Measurements from ENCODE around the gene DYNLL2. TPM values are rescaled to one million over a fixed set of nuclear protein-coding genes. Genes with fewer than 3 reads are reported as not detected.

Gene DYNLL2
- total RNA-seq, 3 donors from 2014 or later, result 33.9 to 53.2 (median 33.9) TPM

DNA sequence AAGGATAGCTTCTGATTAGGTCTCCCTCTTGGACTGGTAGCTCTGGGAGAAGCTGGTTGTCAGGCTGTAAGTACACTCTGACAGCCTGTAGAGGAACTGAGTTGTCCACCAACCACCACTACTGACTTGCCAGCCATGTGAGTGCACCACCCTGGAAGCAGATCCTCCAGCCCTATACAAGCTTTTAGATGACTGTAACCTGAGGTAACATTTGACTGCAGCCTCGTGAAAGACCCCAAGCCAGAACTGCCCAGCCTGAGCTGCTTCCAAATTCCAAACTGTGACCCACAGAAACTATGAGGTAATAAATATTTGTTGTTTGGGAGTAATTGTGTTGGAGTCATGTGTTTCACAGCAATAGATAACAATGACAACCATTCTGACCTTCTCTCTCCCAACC is 30.8 kb upstream of the DYNLL2 start:
- Histone ChIP-seq H3K36me3 (ENCODE audit: low read depth) (no peaks in the 10 kb centered on the region), H3K4me3 (no peak overlapping the region), H3K4me1 (ENCODE audit: low read depth) (no peaks in the 10 kb centered on the region), H3K9me3 (no peaks in the 10 kb centered on the region)
- intact Hi-C loops (cut with DNase I, micrococcal nuclease), result no loop called here
- TF ChIP-seq, protein P1, sequence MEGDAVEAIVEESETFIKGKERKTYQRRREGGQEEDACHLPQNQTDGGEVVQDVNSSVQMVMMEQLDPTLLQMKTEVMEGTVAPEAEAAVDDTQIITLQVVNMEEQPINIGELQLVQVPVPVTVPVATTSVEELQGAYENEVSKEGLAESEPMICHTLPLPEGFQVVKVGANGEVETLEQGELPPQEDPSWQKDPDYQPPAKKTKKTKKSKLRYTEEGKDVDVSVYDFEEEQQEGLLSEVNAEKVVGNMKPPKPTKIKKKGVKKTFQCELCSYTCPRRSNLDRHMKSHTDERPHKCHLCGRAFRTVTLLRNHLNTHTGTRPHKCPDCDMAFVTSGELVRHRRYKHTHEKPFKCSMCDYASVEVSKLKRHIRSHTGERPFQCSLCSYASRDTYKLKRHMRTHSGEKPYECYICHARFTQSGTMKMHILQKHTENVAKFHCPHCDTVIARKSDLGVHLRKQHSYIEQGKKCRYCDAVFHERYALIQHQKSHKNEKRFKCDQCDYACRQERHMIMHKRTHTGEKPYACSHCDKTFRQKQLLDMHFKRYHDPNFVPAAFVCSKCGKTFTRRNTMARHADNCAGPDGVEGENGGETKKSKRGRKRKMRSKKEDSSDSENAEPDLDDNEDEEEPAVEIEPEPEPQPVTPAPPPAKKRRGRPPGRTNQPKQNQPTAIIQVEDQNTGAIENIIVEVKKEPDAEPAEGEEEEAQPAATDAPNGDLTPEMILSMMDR (IDR thresholded peaks at IDR 0.05), result no peak
- no peak for ATAC-seq
- no peak for DNase-seq

DNA sequence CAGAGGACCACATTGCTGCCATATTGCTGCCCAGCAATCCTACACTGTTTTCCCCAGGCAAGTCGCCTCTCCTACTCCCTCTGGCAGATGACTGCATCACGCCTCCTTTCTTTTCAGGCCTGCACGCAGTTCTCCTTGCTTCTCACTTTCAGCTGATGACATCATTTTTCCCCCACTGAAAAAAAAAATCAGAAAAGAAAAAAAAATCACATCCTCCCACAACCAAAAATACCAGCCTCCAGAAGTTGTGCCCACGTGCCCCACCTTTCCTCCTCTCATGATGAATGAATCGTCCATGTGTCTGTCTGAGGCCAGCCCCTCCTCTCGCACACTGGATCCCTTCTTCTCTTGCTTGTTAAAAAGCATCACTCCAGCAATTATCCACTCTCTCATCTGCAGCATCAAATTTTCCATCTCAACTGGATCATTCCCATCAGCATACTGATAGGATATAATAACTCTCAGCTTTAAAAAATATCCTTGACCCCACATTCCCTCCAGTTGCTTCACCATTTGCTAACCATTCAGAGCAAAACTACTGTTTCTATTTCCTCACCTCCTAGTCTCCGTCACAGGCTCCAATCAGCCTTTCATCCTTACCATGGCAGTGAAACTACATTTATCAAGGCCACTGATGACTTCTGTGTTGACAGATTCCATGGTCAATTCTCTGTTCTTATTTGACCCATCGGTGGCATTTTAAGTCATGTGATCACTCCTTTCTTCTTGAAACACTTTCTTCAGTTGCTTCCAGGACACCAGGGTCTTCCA is 30.1 kb upstream of the DYNLL2 start:
- Histone ChIP-seq H3K36me3 (ENCODE audit: low read depth) (no peaks in the 10 kb centered on the region), H3K9me3 (no peaks in the 10 kb centered on the region), H3K4me3 (no peak overlapping the region), H3K4me1 (ENCODE audit: low read depth) (no peaks in the 10 kb centered on the region)
- no peak for DNase-seq
- ATAC-seq, result no peak
- TF ChIP-seq, protein P1 (IDR thresholded peaks at IDR 0.05), result no peak
- intact Hi-C loops (cut with DNase I, micrococcal nuclease), result no loop called here

DNA sequence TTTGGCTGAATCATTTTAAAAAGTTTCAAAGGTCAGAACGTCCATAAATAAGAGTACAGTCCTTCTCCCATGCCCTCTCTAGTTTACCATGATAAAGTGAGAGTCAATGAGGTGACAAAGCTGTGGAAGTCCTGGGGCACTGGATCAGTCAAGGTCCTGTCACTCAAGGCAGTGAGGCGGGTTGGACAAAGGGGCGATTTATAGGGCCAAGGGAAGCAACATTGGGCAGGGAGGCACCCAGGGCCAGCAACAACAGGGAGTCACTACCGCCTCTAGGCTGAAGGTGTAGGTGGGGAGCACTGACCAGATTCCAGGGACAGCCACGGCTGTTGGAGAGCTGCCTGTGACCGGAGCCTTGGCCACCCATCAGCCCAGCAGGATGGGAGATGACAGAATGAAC is 28.6 kb upstream of the DYNLL2 start:
- H3K9me3 ChIP-seq, result no peaks in the 10 kb centered on the region
- ATAC-seq (no peak), DNase-seq (no peak)
- no peaks in the 10 kb centered on the region for H3K36me3 ChIP-seq (ENCODE audit: low read depth)
- intact Hi-C loops (cut with DNase I, micrococcal nuclease), result no loop called here
- TF ChIP-seq, protein P1 (IDR thresholded peaks at IDR 0.05), result no peak
- no peaks in the 10 kb centered on the region for H3K4me1 ChIP-seq (ENCODE audit: low read depth)
- no peak overlapping the region for H3K4me3 ChIP-seq

DNA sequence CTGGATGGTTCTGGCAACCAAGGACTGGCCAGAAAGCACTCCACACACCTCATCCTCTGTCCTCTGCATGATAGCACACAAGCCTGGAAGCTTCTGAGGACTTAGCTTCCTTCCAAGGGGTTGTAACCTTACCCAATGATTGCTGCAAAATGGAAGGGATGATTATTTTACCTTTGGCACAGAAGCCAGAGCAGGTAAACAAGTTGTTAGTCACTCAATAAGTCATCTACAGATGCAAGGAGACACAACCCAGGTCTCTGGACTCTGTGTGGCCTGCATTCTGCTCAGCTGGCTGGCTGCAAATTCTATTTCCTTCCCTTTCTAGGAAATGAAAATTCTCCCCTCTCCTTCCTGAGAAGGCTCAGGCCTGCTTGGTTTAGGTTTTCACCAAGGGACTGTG is 26.7 kb upstream of the DYNLL2 start:
- Histone ChIP-seq H3K9me3 (no peaks in the 10 kb centered on the region), H3K4me1 (ENCODE audit: low read depth) (no peaks in the 10 kb centered on the region), H3K36me3 (ENCODE audit: low read depth) (no peaks in the 10 kb centered on the region), H3K4me3 (no peak overlapping the region)
- intact Hi-C loops (cut with DNase I, micrococcal nuclease), result no loop called here
- ATAC-seq (no peak), DNase-seq (no peak)
- TF ChIP-seq, protein P1 (IDR thresholded peaks at IDR 0.05), result no peak

DNA sequence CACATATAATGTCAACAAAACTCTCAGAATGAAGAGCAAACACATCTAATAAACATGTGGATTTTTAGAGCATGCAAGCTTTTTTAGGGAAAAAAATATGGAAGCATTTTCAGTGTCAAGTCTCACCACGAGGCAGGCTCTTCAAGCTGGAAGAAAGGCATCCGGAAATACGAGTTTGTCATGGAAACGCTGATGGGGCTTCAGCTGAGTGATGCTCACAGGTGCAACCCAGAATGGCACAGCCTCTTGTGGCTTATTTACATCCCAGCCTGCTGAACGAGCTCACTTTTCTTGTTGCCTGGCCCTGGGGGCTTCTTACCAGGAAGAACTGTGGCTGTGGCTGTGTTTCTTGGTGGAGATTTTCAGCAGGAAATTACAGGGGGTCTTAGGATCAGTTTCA is 24.1 kb upstream of the DYNLL2 start:
- intact Hi-C loops (cut with DNase I, micrococcal nuclease), result no loop called here
- H3K4me3 ChIP-seq, result no peak overlapping the region
- TF ChIP-seq, protein P1 (IDR thresholded peaks at IDR 0.05), result no peak
- H3K36me3 ChIP-seq (ENCODE audit: low read depth), result no peaks in the 10 kb centered on the region
- no peaks in the 10 kb centered on the region for H3K9me3 ChIP-seq
- ATAC-seq, result no peak
- DNase-seq, result no peak
- H3K4me1 ChIP-seq (ENCODE audit: low read depth), result no peaks in the 10 kb centered on the region
